ENCODE results near the gene CRYGC.

DNA sequence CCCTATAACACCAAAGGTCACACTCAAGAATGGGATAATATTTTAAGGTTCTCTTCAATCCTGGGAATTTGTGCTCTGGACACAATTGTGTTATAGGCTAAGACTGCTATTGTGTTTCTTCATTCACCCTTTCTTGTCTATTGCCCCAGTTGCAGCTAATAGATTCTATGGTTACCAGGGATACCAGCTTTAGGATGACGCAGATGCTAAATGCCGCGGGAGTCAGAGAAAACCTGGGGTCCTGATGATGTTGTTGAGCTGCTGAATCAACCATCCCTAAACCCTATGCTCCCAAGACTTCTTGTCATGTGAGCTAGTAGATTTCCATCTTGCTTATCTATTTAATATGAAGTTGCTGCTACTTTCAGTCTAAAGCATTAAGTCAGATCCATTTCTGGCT, 10.7 kb downstream of the CRYGC start:
- no peak for TF ChIP-seq CTCF (conservative IDR thresholded peaks at IDR 0.05 in 1 of 2, IDR thresholded peaks at IDR 0.05 in 1 of 2; ENCODE audit: low read depth in 1 of 2, low read length in 2 of 2)
- no peak for TF ChIP-seq EZH2 (IDR thresholded peaks at IDR 0.05; ENCODE audit: low read length, missing control alignments)

All from fibroblast of lung (primary cell).